HCT116 (cell line): ENCODE results near the gene SEC31B. TPM values are rescaled to one million over a fixed set of nuclear protein-coding genes. Genes with fewer than 3 reads are reported as not detected.

Experiments
- ATAC-seq: fragments of 200-7000 bp; cut with Tn5 transposase; 2 replicates; pipeline ENCODE4 v1.9.1; 2020; ENCODE audit warnings: mild to moderate bottlenecking, moderate library complexity
- BruUV-seq: library from RNA; stranded (reverse); fragments of 400-500 nt; replicated peaks from 2 replicates; lab custom pipeline; 2021; lab: Mats Ljungman, UMichigan
- CTCF ChIA-PET: fragments of 300-600 bp; sonication (Branson Sonifier 250); formaldehyde crosslinking; loops from one replicate; lab custom pipeline; 2021; ENCODE audit warnings: antibody characterized with exemption; lab: Charles Lee
- POLR2A ChIA-PET: fragments of 300-600, 350-600 bp; sonication (Branson Sonifier 250); formaldehyde crosslinking; loops from one replicate; lab custom pipeline; 2021; ENCODE audit warnings: antibody characterized with exemption; lab: Charles Lee
- RAD21 ChIA-PET, 2 experiments: fragments of 300-600 bp; sonication (Branson Sonifier 250); formaldehyde crosslinking; loops; one replicate each; lab custom pipeline; 2023; ENCODE audit warnings: low total read pairs in 2 of 2; ENCODE audit not compliant: uncharacterized antibody in 2 of 2, unreplicated experiment in 2 of 2, low non-redundant PET in 1 of 2; lab: Charles Lee
- DNase-seq: peaks from one replicate; pipeline ENCODE4 v3.0.0-alpha.2; 2010; ENCODE audit warnings: low read depth, low spot score
- H2AFZ ChIP-seq: fragments of 200-600 bp; shearing (Covaris generic), sonication (generic); 2 replicates; pipeline ENCODE4 v1.6.1; 2017; ENCODE audit warnings: low read depth, mixed run types, mixed read lengths, antibody characterized with exemption, low read length; ENCODE audit not compliant: poor library complexity, severe bottlenecking
- H3K27ac ChIP-seq: 2 replicates; pipeline ENCODE4 v1.5.1; 2012; ENCODE audit warnings: low read depth, low read length
- H3K27me3 ChIP-seq: fragments of 200-600 bp; sonication (generic); 2 replicates; pipeline ENCODE4 v1.6.1; 2016; ENCODE audit warnings: mixed run types, low read length, mixed read lengths; ENCODE audit not compliant: insufficient read depth
- H3K36me3 ChIP-seq, 2 experiments: fragments of 200-500 bp in 1 of 2; fragments of 200-600 bp in 1 of 2; sonication (Bioruptor generic) in 1 of 2; sonication (generic) in 1 of 2; 2 replicates each; pipeline versions ENCODE4 v1.5.1 to v1.6.1; 2014 to 2016; ENCODE audit warnings: low read length in 2 of 2, inconsistent platforms in 1 of 2, mixed read lengths in 1 of 2, mixed run types in 1 of 2; ENCODE audit not compliant: insufficient read depth in 2 of 2, control insufficient read depth in 1 of 2
- H3K4me1 ChIP-seq, 2 experiments: fragments of 200-600 bp in 1 of 2; sonication (generic) in 1 of 2; 2 replicates each; pipeline versions ENCODE4 v1.5.1 to v1.6.1; 2012 to 2017; ENCODE audit warnings: low read length in 2 of 2, inconsistent platforms in 1 of 2, mild to moderate bottlenecking in 1 of 2, mixed read lengths in 1 of 2, mixed run types in 1 of 2, moderate library complexity in 1 of 2; ENCODE audit not compliant: insufficient read depth in 2 of 2, control insufficient read depth in 1 of 2
- H3K4me2 ChIP-seq: fragments of 200-600 bp; sonication (generic); 2 replicates; pipeline ENCODE4 v1.6.1; 2017; ENCODE audit warnings: mixed run types, low read length, mixed read lengths
- H3K4me3 ChIP-seq, 2 experiments: fragments of 200-600 bp in 1 of 2; sonication (generic) in 1 of 2; replicated peaks in 1 of 2; 2 replicates each; pipeline ENCODE4 v1.5.1; 2011 to 2016; ENCODE audit warnings: low read length in 2 of 2, control low read depth in 1 of 2, low read depth in 1 of 2, mild to moderate bottlenecking in 1 of 2, mixed read lengths in 1 of 2, mixed run types in 1 of 2
- H3K79me2 ChIP-seq: fragments of 200-600 bp; sonication (generic); 2 replicates; pipeline ENCODE4 v1.6.1; 2017; ENCODE audit warnings: mild to moderate bottlenecking, mixed run types, low read length, moderate library complexity, mixed read lengths; ENCODE audit not compliant: insufficient read depth
- H3K9ac ChIP-seq: fragments of 200-600 bp; sonication (generic); 2 replicates; pipeline ENCODE4 v1.6.1; 2016; ENCODE audit warnings: low read length, mixed read lengths
- H3K9me2 ChIP-seq: fragments of 200-600 bp; sonication (generic), shearing (Covaris generic); 2 replicates; pipeline ENCODE4 v1.6.1; 2017; ENCODE audit warnings: mixed run types, mild to moderate bottlenecking, moderate library complexity; ENCODE audit not compliant: insufficient read depth
- H3K9me3 ChIP-seq, 2 experiments: fragments of 200-500 bp in 1 of 2; fragments of 200-600 bp in 1 of 2; sonication (Bioruptor generic) in 1 of 2; sonication (generic) in 1 of 2; 2 replicates each; pipeline ENCODE4 v1.6.1; 2014 to 2017; ENCODE audit warnings: low read length in 2 of 2, mixed read lengths in 2 of 2, inconsistent platforms in 1 of 2, low read depth in 1 of 2, mild to moderate bottlenecking in 1 of 2, mixed run types in 1 of 2, moderate library complexity in 1 of 2; ENCODE audit not compliant: control insufficient read depth in 1 of 2, insufficient read depth in 1 of 2
- H4K20me1 ChIP-seq: fragments of 200-600 bp; sonication (generic), shearing (Covaris generic); 2 replicates; pipeline ENCODE4 v1.6.1; 2017; ENCODE audit warnings: mixed run types, mild to moderate bottlenecking, moderate library complexity; ENCODE audit not compliant: insufficient read depth
- CEBPB ChIP-seq: IDR thresholded peaks from 2 replicates; pipeline ENCODE4 v1.6.1; 2012; ENCODE audit warnings: low read depth
- EZH2phosphoT487 ChIP-seq: fragments of 200-600 bp; IDR thresholded peaks from 2 replicates; pipeline ENCODE4 v1.6.1; 2018; ENCODE audit warnings: antibody characterized with exemption, borderline replicate concordance
- FOSL1 ChIP-seq: IDR thresholded peaks from 2 replicates; pipeline ENCODE4 v1.6.1; 2012; ENCODE audit warnings: low read depth
- POLR2AphosphoS5 ChIP-seq: IDR thresholded peaks from 2 replicates; pipeline ENCODE4 v1.6.1; 2011; ENCODE audit warnings: mild to moderate bottlenecking, low read depth, low read length, moderate library complexity
- SP1 ChIP-seq: IDR thresholded peaks from 2 replicates; pipeline ENCODE4 v1.6.1; 2012; ENCODE audit warnings: low read depth
- TCF7L2 ChIP-seq: IDR thresholded peaks from 2 replicates; pipeline ENCODE4 v1.7.0; 2011; ENCODE audit warnings: borderline replicate concordance, inconsistent platforms; ENCODE audit not compliant: insufficient read depth, insufficient read length; ENCODE audit errors: extremely low read depth
- intact Hi-C: fragments of 100-400 bp; cut with micrococcal nuclease; formaldehyde crosslinking; loops from 2 replicates; pipeline ENCODE4 v1.10.0; 2022
- total RNA-seq: library from RNA; stranded (reverse); gene quantifications from one replicate; pipeline ENCODE4 v1.2.1, GENCODE V29; 2021; ENCODE audit not compliant: unreplicated experiment
- TF ChIP-seq, protein P1 (sequence below): IDR thresholded peaks from 2 replicates; pipeline ENCODE4 v1.6.1; 2012

The SEC31B gene
- total RNA-seq, 1 experiment from 2014 or later = 30.9 TPM

DNA sequence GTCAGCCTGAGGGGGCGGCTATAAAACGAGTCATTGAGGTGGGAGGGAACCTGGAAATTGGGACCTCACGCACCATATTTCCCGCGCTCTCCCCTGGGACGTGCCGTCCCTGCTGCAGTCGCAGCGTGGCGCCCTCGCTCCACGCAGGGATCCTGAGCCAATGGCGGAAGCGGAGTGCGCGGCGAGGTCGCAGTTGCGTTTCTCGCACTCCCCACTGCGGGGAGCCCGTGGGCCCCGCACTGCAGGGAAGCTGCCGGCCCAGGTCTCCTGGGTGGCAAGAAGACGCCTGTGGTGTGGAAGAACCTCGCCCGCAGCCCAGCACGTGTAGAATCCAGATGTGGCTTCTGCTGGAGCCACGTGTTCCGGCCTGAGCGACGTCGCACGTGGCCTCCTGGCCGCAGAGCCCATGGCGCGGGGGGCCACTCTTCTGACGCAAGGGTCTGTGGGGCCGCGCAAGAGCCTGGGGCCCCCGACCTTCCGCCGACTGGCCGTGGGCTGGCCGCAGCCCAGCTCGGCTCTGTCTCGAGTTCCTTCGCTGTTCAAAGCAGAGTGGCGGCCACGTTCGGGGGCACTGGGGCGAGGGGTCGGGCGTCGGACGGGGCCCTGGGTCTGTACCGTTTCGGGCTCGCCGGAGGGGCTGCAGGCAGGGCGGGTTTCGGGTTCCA, 42.5 kb upstream of the SEC31B start (continued):
- TF ChIP-seq TCF7L2 (peak; percentile 31), EZH2phosphoT487 (no peak), CEBPB (no peak), SP1 (no peak), FOSL1 (no peak)

DNA sequence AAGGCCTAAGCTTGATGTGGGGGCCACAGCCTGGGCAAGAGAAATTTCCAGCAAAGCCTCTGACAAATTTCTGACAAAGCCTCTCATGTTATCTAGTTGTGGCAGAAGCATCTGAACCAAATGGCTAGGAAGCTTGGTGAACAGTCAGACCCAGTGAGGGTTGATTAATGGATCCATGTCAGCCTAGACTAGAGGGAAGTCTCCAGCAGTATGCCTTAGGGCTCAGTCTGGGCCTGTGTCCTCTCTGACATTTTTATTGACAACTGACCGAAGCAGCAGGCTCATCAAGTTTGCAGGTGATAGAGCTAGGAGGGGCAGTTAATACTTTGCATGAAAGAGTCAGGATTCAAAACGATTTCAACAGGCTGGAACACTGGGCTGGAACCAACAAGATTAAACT, 41.3 kb upstream of the SEC31B start:
- Histone ChIP-seq H3K4me2 (no peak overlapping the region), H3K9ac (no peak overlapping the region), H3K9me3 (no peaks in the 10 kb centered on the region), H3K27ac (no peak overlapping the region), H3K27me3 (no peaks in the 10 kb centered on the region), H3K79me2 (no peaks in the 10 kb centered on the region), H4K20me1 (no peaks in the 10 kb centered on the region), H3K4me1 (peaks cover 0 to 10% of the 10 kb centered on the region in 2 experiments; a peak in 2 of 4 replicates), H3K4me3 (no peak overlapping the region), H3K9me2 (no peaks in the 10 kb centered on the region), H2AFZ (no peak overlapping the region), H3K36me3 (peaks cover 0 to 7% of the 10 kb centered on the region in 2 experiments; a peak in 1 of 4 replicates)
- DNase-seq (no peak), ATAC-seq (no peak)
- intact Hi-C loops = loop anchor here (5.0 kb wide), 1 partner anchor 166 kb away; no protein-coding TSS in a partner anchor
- TF ChIP-seq EZH2phosphoT487 (no peak), SP1 (no peak), POLR2AphosphoS5 (peak; percentile 18; the same call in 1 of the 2 replicates), TCF7L2 (no peak), CEBPB (no peak)
- TF ChIP-seq, protein P1, sequence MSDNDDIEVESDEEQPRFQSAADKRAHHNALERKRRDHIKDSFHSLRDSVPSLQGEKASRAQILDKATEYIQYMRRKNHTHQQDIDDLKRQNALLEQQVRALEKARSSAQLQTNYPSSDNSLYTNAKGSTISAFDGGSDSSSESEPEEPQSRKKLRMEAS = no peak
- no TSS peak for BruUV-seq
- ChIA-PET POLR2A (no interaction called here), CTCF (interaction anchor here (0.6 to 10.7 kb wide), 9 partner anchors 8 to 453 kb away, joined by 3 to 182 read pairs (median 11); partner anchors contain the start of gene PAX2), RAD21 (interaction anchor here (3.8 to 4.0 kb wide), 2 partner anchors 318 kb away, joined by 22 to 36 read pairs; no protein-coding TSS in a partner anchor)
